ENCODE results near the gene YTHDF2.

Gene YTHDF2

GRCh38 chr1:28801461-28801860 is 64.7 kb downstream of the YTHDF2 start:
- no peak for DNase-seq (ENCODE audit: low spot score)

DNA sequence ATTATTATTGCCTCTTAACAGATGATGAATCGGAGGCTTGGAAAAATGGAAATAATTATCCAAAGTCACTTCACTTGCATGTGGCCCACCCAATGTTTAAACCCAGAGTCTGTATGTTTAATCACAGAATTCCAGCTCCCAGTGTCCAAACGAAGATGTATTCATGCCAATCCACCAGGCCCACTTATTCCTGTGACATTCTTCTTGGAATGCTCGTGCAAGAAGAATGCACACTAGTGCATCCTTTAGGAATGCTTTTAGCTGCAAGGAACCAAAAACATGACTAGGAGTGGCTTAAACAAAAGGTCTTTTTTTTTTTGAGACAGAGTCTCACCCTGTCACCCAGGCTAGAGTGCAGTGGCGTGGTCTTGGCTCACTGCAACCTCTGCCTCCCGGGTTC is 66.3 kb downstream of the YTHDF2 start:
- no peak for DNase-seq (ENCODE audit: low spot score)

DNA sequence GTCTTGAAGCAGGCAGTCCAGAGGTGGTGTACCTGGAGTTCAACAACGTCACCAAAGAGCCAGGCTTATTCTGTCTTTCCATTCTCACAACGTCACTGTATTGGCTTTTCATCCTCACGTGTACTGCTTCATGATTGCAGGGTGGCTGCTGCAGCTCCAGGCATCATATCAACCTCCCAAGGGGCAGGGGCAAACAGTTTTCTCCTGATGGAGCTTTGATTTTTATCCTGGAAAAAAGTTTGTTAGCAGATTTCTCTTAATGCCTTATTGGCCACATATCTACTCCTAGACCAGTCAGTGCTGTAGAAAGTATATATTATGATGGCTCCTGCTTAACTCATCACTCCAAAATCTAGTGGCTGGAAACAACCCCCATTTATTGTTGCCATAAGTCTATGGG is 66.9 kb downstream of the YTHDF2 start:
- no peak for DNase-seq (ENCODE audit: low spot score)

DNA sequence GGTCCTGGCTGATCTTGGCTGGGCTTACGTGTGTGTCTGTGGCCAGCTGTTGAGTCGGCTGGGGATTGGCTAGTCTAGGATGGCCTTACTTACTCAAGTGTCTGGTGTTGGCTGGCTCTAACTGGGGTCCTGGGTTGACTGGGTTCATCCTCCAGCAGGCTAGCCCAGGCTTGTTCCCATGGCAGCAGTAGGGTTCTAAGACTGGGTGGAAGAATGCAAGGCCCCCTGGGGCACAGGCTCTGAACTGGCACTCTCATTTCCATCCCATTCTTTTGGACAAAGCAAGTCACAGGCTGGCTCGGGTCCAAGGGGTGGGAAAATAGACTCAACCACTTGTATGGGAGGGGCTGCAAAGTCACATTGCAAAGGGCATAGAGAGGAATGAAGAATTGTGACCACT is 67.3 kb downstream of the YTHDF2 start:
- DNase-seq (ENCODE audit: low spot score): no peak

GRCh38 chr1:28807046-28807445 is 70.3 kb downstream of the YTHDF2 start:
- no peak for DNase-seq (ENCODE audit: low spot score)

- DNase-seq (ENCODE audit: low spot score): no peak
Observed at GRCh38 chr1:28807986-28808385, 71.2 kb downstream of the YTHDF2 start.

- DNase-seq (ENCODE audit: low spot score): no peak
Observed at GRCh38 chr1:28811369-28811765, 74.6 kb downstream of the YTHDF2 start.

GRCh38 chr1:28811766-28812668 is 75.3 kb downstream of the YTHDF2 start, which contains the start of gene OPRD1:
Gene OPRD1 (plus strand): TSS chr1:28812170. CDS start chr1:28812384, 214 bp downstream.
- no peak for DNase-seq (ENCODE audit: low spot score)

DNA sequence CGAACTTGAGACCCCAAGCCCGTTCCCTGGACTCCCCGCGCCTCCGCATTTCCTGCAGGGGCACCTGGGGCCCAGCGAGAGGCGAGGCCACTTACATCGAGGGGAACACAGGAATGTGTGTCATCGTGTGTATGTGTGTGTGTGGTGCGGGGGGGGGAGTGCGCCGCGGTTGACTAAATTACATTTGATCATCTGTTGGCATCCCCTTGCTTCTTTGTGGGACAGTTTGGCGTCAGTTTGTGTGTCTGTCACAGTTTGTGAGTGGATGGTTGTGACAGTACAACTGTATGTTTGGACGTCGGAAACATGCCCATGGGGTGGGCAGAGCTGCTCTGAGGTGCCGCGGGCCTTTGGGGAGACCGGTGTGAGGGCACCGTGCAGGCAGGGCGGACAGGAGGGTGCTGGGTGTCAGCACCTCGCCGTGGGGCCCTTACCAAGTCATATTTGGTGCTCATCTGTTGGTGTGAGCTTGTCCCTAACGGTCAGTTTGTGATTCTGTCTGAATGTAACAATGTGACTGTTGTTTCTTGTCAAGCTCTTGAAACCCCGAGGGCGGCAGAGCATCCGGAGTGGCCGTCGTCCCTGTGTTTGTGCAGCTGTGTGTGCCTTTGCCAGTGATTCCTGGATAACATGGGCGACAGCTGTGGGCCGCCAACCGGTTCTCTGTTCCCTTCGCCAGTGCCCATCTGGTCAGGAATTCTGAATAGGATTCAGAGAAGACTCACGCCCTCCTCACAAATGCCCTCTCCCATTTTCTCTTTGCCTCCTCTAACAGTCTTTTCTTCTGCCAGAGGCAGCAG is 76.1 kb downstream of the YTHDF2 start:
- DNase-seq (ENCODE audit: low spot score): no peak

DNA sequence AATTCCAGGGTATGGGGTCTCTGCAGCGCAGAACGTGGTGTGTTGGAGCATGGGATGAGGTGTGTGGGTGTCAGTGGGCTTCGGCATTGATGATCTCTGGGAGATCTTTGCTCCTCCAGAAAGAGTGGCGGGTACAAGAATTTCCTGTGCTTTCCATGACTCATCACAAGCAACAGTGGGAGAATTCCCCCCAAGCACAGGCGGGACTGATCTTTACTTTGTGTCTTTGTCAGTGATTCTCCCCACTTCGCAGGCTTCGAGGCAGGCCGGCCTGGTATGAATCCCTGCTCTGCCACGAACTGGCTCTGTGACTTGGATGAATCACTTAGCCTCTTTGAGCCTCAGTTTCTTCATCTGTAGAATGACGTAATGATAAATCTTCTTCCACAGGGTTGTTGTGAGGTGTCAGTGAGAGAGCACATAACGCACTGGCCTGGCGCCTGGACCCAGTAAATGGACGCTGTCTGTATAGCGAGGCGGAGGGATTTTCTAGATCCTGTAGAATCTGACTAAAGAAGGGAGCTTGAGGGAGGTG is 77.3 kb downstream of the YTHDF2 start:
- DNase-seq (ENCODE audit: low spot score): no peak

- DNase-seq (ENCODE audit: low spot score): no peak
Observed at GRCh38 chr1:28815533-28816185, 78.9 kb downstream of the YTHDF2 start.

- DNase-seq (ENCODE audit: low spot score): no peak
Observed at GRCh38 chr1:28817133-28817532, 80.4 kb downstream of the YTHDF2 start.

DNA sequence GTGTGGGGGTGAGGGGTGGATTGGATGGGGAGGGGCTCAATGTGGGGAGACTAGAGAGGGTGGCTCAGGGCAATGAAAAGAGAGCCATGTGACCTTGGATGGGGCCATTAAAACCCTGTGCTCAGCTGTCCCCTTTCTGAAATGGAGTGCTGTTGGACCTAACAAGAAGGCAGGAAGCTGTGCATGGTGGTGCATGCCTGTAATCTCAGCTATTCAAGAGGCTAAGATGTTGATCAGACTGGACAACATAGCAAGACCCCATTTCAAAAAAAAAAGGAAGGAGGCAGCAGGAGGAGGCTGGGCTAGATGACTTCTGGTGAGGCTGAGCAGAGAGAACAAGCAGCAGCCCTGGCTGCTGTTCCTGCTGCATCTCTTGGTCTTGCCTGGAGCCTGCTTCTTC is 82.3 kb downstream of the YTHDF2 start:
- DNase-seq (ENCODE audit: low spot score): no peak
